ENCODE results near the gene MAGEB1.

MAGEB1 gene, protein sequence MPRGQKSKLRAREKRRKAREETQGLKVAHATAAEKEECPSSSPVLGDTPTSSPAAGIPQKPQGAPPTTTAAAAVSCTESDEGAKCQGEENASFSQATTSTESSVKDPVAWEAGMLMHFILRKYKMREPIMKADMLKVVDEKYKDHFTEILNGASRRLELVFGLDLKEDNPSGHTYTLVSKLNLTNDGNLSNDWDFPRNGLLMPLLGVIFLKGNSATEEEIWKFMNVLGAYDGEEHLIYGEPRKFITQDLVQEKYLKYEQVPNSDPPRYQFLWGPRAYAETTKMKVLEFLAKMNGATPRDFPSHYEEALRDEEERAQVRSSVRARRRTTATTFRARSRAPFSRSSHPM

DNA sequence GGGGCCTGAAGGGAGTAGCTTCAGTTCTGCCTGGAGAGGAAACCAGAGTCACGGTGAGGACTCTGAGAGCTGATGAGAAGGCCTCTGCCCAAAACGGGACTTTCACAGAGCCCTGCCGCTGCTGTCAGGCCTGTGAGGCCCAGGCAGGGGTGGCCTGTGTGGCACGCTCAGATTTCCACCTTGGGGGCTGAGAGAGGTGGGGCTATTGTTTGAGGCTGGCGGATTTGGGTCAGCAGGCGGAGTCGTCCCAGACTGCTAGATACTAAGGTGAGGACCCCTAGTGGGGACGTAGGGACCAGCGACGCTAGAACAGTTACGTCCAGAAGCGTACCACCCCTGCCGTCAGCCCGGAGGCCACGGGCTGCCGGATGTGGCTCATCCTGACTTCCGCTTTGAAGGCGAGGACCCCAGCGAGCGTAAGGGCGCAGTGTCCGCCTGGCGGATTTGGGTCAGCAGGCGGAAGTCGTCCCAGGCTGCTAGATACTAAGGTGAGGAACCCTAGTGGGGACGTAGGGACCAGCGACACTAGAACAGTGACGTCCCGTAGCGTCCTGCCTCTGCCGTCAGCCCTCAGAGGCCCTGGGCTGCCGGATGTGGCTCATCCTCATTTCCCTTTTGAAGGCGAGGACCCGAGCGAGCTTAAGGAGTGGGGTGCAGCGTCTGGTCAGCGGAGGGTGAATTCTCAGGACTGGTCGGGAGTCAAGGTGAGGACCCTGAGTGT, at the start of gene MAGEB1:
MAGEB1 (plus strand) TSS at position 378 of the 721 bp plus-strand sequence. CDS start 3,348 bp downstream, outside the sequence.
- DNase-seq (ENCODE audit: low read depth), result no peak

- no peak for DNase-seq (ENCODE audit: low read depth)
Measured at GRCh38 chrX:30212172-30212571, 34.8 kb upstream of the MAGEB1 start.

GRCh38 chrX:30215357-30215843, 31.5 kb upstream of the MAGEB1 start, which contains the start of gene MAGEB2:
TSS of gene MAGEB2 (plus strand) at chrX:30215563. CDS start at chrX:30218581, 3,018 bp downstream.
- DNase-seq (ENCODE audit: low read depth), result no peak

- no peak for DNase-seq (ENCODE audit: low read depth)
Measured at GRCh38 chrX:30217465-30217864, 29.5 kb upstream of the MAGEB1 start.

- no peak for DNase-seq (ENCODE audit: low read depth)
Measured at GRCh38 chrX:30219372-30219771, 27.6 kb upstream of the MAGEB1 start.

GRCh38 chrX:30220661-30221060, 26.3 kb upstream of the MAGEB1 start:
- no peak for DNase-seq (ENCODE audit: low read depth)

DNA sequence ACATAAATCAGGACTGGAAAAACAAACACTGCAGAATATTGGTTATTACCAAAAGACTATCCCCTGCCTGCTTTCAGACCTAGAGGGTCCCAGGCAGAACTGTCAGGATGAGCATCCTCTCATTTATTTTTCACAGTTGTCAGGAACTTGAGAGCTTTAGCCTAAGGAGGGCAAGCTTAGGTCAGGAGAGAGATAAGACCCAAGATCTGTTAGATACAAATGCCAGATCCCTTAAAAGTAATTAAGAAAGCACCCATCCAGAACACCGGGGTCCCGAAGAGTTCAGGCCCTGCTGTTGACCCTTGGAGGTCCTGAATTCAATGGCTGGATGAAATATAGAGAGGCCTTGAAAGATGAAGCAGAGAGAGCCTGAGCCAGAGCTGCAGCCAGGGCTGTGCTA, 22.4 kb upstream of the MAGEB1 start:
- no peak for DNase-seq (ENCODE audit: low read depth)

DNA sequence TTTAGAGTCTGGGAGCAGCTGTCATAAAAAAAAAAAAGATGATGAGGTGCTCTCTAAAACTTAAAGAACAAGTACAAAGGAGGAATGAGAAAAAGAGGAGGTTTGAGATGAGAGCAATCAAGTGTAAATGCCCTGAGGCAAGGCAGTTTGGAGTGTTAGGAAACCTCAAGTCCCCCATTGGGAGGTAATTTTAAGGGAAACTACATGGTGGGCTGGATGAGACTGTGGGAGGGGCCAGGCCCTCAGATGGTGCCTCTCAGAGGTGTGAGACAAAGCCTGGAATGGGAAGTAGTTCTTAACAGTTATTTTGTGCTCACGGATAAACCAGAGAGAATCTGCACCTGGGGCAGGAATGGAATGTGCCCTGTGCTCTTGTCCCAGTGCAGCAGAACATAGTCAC, 18.4 kb upstream of the MAGEB1 start:
- DNase-seq (ENCODE audit: low read depth), result no peak

GRCh38 chrX:30230395-30230794, 16.6 kb upstream of the MAGEB1 start, which contains the start of gene MAGEB3:
TSS of gene MAGEB3 (plus strand) at chrX:30230657. CDS start at chrX:30235925, 5,268 bp downstream.
- no peak for DNase-seq (ENCODE audit: low read depth)

DNA sequence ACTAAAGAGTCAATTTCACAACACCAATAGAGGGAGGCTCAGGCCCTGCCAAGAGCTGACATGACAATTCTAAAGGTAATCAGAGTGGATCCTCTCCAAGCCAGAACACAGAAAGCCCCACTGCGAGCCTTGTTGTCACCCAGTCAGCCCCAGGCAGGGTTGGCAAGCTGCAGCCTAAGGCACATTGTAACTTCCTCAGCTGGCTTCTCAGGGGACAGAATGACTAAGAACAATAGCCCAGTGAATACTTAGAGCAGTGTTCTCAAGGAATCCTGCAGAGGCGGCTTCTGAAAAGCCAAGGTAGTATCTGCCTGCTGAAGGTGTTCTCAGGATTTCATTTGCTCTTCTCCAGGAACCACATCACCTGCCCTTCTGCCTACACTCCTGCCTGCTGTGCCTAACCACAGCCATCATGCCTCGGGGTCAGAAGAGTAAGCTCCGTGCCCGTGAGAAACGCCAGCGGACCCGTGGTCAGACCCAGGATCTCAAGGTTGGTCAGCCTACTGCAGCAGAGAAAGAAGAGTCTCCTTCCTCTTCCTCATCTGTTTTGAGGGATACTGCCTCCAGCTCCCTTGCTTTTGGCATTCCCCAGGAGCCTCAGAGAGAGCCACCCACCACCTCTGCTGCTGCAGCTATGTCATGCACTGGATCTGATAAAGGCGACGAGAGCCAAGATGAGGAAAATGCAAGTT, 5.1 kb upstream of the MAGEB1 start, which contains the start of gene MAGEB4:
MAGEB4 (plus strand) TSS at position 277 of the 692 bp plus-strand sequence; CDS start at position 413, 136 bp downstream.
- no peak for DNase-seq (ENCODE audit: low read depth)

DNA sequence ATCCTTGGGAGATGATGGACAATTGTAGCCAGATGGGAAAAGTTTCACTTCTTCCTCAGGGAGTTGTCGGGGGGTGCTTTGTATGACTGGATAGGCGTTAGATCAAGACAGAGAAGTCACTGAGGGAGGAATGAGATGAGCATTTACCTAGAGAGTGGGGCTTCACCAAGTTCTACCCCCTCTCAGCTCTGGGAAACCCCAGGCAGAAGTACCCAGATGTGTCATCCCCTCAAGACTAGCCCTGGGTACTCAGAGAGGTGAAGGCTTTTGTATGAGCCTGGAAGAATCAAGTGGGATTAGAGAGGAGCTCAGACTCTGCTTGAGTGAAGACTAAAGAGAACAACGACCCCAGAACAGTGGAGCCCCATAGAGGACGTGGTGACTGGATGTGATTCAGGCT, 1.9 kb downstream of the MAGEB1 start:
- no peak for DNase-seq (ENCODE audit: low read depth)

DNA sequence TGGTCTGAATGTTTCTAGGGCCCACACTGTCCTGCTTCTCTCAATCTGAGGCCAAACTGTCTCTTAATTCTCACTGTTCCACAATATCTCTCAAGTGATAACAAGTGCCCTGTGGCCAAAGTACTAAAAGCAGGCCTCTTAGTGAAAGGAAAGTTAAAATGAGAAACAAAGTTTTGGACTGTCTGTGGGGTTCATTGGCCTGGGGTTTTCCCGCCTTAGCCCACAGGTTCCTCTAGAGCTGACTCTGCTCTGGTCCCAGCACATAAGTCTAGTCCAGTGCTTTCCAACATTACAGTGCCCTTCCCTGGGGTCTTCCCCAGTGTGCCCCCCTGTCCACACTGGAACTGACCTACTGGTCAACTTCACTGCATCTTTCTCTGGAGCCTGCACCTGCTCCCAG, 6.3 kb downstream of the MAGEB1 start:
- DNase-seq (ENCODE audit: low read depth), result no peak

DNA sequence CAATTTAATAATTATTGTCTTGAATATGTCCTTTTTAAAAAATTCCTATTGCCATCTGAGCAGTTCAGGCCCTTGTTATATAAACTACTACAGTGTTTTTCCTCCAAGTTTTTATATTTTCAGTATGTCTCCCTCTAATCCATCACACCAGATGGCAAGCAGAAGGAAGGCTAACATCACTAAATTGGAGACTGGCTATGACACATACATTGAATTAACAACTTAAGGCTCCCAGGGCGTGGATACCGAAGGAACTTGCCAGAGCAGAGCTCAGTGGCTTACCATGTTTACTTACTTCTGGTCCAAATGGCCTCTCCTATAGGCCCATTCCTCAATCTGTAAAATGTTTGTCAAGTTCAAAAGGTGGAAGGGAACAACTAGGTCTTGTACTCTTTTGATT, 13.0 kb downstream of the MAGEB1 start:
- DNase-seq (ENCODE audit: low read depth), result no peak

DNA sequence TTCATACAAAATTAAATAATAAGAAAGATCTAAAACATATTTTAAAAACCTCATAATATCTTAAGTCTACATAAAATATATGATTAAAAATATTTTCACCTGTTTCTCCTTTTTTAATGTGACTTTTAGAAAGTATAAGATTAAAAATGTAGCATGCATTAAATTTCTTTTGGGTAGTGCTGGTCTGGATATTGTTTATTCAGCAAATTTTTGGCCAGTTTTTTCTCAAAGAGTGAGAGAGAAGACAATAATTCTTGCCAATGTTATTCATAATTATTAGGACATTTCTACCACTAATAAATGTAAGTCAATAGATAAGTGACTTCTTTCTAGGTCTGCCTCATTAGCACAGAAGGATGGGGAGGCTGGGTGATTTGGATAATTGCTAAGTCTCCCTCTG, 14.1 kb downstream of the MAGEB1 start:
- DNase-seq (ENCODE audit: low read depth), result no peak

- no peak for DNase-seq (ENCODE audit: low read depth)
Measured at GRCh38 chrX:30262763-30263162, 15.8 kb downstream of the MAGEB1 start.

DNA sequence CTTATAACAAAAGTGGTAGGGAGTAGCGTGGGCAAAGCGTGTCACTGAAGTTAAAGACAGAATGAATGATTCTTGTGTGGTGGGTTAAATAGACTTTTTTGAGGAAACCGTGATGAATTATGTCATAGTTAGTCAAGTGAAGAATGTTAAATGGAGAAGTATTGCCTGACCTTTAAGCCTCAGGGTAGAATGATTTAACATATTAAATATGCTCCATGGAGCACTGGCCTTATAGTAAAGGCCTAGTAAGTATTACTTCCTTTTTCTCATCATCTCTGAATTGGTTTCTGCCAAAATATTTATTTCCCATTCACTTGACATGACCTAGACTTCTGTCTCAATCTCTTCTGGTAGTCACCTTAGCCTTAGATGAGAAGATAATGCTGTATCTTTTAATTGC, 23.7 kb downstream of the MAGEB1 start:
- no peak for DNase-seq (ENCODE audit: low read depth)

DNA sequence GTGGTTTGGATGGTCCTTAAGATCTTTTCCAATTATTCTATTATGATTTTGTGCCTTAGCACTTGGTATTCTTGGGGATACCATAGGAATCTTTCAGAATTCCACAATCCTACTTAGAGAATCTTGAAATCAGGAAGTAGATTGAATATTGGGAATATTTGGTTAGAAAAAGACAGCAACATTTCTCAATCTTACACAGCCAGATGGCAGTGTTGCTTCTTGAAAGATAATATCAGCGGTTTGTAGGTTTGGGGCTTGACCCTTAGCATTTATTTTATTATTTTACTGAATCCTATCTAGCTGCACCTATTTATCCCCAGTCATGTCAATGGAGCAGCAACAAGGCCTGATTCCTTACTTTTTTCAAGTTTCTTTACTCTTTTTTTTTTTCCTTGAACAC, 28.6 kb downstream of the MAGEB1 start:
- no peak for DNase-seq (ENCODE audit: low read depth)

GRCh38 chrX:30278365-30278764, 31.4 kb downstream of the MAGEB1 start:
- no peak for DNase-seq (ENCODE audit: low read depth)

DNA sequence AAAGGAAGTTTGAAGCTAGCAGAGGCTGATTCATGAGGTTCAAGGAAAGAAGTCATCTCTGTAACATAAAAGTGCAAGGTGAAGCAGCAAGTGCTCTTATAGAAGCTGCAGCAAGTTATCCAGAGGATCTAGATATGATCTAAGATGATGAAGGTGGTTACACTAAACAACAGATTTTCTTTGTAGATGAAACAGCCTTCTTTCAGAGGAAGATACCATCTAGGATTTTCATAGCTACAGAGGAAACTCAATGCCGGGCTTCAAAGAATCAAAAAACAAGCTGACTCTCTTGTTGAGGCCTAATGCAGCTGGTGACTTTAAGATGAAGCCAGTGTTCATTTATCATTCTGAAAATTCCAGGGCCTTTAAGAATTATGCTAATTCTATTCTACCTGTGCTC, 33.5 kb downstream of the MAGEB1 start:
- DNase-seq (ENCODE audit: low read depth), result no peak

GRCh38 chrX:30282527-30282926, 35.6 kb downstream of the MAGEB1 start:
- no peak for DNase-seq (ENCODE audit: low read depth)

- DNase-seq (ENCODE audit: low read depth), result no peak
Measured at GRCh38 chrX:30283456-30284200, 36.7 kb downstream of the MAGEB1 start.

Data from stimulated activated CD8-positive, alpha-beta memory T cell treated with anti-CD3 and anti-CD28 coated beads, Interleukin-15, amount 100 ng/mL, for 24 hours (primary cell).